Measurements from ENCODE around the gene PMPCA. TPM values are rescaled to one million over a fixed set of nuclear protein-coding genes. Genes with fewer than 3 reads are reported as not detected.

PMPCA gene
- total RNA-seq, 4 donors from 2014 or later, result 36.4 to 59.3 (median 39.8) TPM

DNA sequence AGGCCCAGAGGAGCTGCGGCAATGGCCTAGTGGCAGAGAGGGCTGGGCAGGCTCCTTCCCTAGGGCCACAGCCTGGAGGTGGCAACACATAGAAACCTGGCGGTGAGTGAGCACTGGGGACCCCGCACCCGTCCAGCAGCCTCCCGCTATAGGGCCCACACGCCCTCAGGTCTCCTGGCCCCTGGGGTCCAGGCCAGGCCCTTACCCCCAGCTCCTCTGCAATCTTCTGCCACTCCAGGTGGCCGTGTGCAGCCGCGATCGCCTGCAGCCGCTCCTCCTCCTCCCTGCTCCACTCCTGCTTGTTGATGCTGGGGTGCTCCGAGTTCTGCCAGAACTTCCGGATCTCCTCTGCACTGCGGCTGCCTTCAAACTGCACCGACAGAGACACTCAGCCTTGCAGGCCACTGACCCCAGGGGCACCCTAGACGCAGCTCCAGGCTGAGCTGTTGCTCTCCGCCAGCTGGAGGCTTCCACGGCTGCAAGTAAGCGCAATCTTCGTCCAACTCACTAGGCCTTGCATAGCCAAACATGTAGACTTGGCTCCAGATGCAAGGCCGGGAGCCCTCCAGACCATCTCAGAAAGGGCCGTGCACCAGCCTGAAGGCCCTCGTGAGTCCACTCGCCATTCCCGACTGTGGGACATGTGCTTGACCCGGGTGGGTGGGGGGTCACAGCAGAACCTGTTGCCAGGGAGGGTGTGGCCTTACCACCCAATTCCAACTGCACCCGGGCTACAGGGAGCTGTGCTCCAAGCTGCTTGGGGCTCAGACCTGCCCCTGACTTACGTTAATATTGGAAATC, 18.5 kb upstream of the PMPCA start:
- WGBS, 2 donors (ENCODE audit: low coverage in 1 of 2), result 69 to 100% methylated on average over 4 to 9 of the region's 28 CpGs
- no peak overlapping the region for H3K4me3 ChIP-seq
- no peaks in the 10 kb centered on the region for H3K4me1 ChIP-seq
- no peak overlapping the region for H3K27ac ChIP-seq
- H3K36me3 ChIP-seq, result peaks cover 0 to 97% of the 10 kb centered on the region in 2 donors
- no peaks in the 10 kb centered on the region for H3K9me3 ChIP-seq
- TF ChIP-seq EP300 (IDR thresholded peaks at IDR 0.05), result no peak
- TF ChIP-seq, protein P1, sequence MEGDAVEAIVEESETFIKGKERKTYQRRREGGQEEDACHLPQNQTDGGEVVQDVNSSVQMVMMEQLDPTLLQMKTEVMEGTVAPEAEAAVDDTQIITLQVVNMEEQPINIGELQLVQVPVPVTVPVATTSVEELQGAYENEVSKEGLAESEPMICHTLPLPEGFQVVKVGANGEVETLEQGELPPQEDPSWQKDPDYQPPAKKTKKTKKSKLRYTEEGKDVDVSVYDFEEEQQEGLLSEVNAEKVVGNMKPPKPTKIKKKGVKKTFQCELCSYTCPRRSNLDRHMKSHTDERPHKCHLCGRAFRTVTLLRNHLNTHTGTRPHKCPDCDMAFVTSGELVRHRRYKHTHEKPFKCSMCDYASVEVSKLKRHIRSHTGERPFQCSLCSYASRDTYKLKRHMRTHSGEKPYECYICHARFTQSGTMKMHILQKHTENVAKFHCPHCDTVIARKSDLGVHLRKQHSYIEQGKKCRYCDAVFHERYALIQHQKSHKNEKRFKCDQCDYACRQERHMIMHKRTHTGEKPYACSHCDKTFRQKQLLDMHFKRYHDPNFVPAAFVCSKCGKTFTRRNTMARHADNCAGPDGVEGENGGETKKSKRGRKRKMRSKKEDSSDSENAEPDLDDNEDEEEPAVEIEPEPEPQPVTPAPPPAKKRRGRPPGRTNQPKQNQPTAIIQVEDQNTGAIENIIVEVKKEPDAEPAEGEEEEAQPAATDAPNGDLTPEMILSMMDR (IDR thresholded peaks at IDR 0.05), result no peak
- no peaks in the 10 kb centered on the region for H3K27me3 ChIP-seq
- no peak for ATAC-seq

DNA sequence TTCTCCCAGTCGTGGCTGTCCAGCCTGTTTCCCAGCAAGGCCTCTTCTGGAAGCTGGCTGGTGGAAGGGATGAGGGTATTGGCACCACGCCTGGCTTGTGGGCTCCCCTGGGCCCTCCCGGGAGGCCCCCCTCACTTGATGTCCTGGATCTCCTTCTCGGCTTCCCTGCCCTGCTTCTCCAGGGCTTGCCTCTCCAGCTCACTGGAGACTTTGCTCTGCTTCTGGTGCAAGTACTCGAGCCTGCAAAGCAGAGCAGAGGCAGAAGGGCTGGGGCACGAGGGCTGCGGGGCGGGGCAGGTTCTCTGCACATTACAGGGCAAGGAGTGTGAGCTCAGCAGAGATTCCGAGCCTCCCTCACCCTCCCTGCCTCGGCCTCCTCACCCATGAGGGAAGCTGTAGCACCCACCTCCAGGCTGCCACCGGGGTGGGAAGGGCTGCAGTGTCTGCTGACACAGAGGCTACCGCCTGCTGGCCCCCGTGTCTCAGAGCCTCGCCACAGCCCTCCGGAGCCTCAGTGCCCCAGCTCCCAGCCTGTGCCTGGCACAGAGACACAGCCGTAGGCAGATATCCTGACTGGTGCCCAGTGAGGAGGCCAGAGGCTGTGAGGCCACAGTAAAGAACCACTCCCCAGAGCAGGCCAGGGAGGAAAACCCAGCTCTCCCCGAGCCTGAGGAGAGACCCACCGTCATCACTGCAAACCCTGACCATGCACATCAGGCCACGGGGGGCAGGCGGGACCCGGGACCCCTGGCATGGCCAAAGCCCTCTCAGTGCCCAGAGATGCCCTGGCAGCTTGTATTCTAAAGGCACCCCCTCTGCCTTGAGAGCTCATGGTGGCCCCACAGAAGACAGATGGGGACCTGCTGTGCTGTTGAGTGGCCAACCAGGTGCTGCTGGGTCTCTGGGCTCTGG, 17.7 kb upstream of the PMPCA start:
- Histone ChIP-seq H3K4me3 (no peak overlapping the region), H3K36me3 (peaks cover 0 to 97% of the 10 kb centered on the region in 2 donors), H3K4me1 (no peaks in the 10 kb centered on the region), H3K27me3 (no peaks in the 10 kb centered on the region), H3K9me3 (no peaks in the 10 kb centered on the region), H3K27ac (no peak overlapping the region)
- TF ChIP-seq, protein P1 (IDR thresholded peaks at IDR 0.05), result no peak
- TF ChIP-seq EP300 (IDR thresholded peaks at IDR 0.05) (no peak), POLR2A (IDR thresholded peaks at IDR 0.05) (no peak), POLR2AphosphoS5 (IDR thresholded peaks at IDR 0.05) (no peak)
- 60 to 90% methylated on average over 1 to 2 of the region's 21 CpGs for WGBS, 2 donors (ENCODE audit: low coverage in 1 of 2)
- peak; percentile 23 for ATAC-seq

DNA sequence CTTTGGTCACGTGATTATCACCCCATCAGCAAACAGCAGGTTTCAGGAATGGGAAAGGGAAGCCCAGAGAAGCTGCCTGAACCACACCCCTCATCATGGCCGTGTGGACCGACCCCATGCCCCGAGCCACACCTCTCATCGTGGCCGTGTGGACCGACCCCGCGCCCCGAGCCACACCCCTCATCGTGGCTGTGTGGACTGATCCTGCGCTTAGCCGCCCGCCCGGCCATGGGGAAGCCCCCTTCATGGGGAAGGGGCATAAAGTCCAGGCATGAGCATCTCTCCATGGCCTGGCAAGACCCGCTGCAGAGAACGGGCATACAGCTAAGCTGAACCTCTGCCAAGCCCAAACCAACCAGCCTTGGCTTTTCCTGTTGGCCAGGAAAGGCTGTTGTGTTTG, 16.9 kb upstream of the PMPCA start:
- ATAC-seq, result no peak
- Histone ChIP-seq H3K9me3 (no peaks in the 10 kb centered on the region), H3K27ac (no peak overlapping the region), H3K4me1 (peaks cover 0 to 7% (median 2%) of the 10 kb centered on the region in 3 donors), H3K27me3 (no peaks in the 10 kb centered on the region), H3K36me3 (peaks cover 0 to 97% of the 10 kb centered on the region in 2 donors), H3K4me3 (no peak overlapping the region)
- WGBS, 2 donors (ENCODE audit: low coverage in 1 of 2), result no CpG with 5 or more reads among the region's 17 CpGs
- TF ChIP-seq, protein P1 (IDR thresholded peaks at IDR 0.05), result no peak
- no peak for TF ChIP-seq POLR2A (IDR thresholded peaks at IDR 0.05)
- TF ChIP-seq POLR2AphosphoS5 (IDR thresholded peaks at IDR 0.05), result no peak
- no peak for TF ChIP-seq EP300 (IDR thresholded peaks at IDR 0.05)

DNA sequence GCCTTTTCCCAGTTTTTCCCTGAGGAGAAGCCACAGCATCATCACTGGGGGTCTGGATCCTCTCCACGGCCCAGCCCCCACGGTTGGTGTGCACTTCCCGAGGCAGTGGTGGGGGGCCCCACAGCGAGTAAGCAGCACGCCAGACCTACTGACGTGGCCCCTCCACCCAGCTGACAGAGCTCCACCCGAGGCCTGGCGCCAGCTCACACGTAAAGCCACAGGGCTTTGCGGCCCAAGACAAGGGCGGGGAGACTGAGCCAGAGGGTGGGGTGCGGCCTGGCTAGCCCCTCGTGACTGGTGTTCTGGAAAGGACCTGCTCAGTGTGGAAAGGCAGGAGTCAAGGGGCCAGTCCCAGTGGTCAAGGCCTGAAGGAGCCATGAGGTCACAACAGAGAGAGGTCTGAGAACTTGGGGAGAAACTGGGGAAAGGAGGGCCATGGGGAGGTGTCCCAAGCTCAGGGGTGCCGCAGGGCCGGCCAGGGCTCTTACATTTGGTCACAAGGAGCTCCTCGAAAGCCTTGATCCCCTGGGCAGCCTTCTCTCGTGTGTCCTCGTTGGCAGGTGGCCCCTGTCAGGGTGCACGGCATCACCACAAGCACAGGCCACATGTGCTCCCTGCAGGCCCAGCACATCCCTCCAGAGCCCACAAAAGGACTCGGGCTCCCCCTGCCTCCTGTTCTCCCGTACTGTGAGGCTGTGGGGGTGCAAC, 16.0 kb upstream of the PMPCA start:
- ATAC-seq, result peak; percentile 69
- TF ChIP-seq POLR2AphosphoS5 (IDR thresholded peaks at IDR 0.05) (no peak), EP300 (IDR thresholded peaks at IDR 0.05) (no peak), POLR2A (IDR thresholded peaks at IDR 0.05) (no peak)
- TF ChIP-seq, protein P1 (IDR thresholded peaks at IDR 0.05), result no peak
- Histone ChIP-seq H3K27ac (no peak overlapping the region), H3K9me3 (no peaks in the 10 kb centered on the region), H3K4me1 (peaks cover 0 to 16% (median 10%) of the 10 kb centered on the region in 3 donors), H3K36me3 (peaks cover 0 to 88% of the 10 kb centered on the region in 2 donors), H3K4me3 (no peak overlapping the region), H3K27me3 (no peaks in the 10 kb centered on the region)
- 80 to 87% methylated on average over 1 to 3 of the region's 21 CpGs for WGBS, 2 donors (ENCODE audit: low coverage in 1 of 2)

Measured in gastroesophageal sphincter (tissue), 4 donors.